Vagina (tissue), 2 donors: Measurements from ENCODE around the gene ZW10.

ENCODE experiments used
- CTCF ChIP-seq, 3 experiments: fragments of 450-650 bp in 2 of 3; fragments of 200-600 bp in 1 of 3; sonication (generic) in 1 of 3; IDR thresholded peaks; one replicate each; pipeline ENCODE4 v1.5.1; 2017 to 2019; ENCODE audit warnings: antibody characterized with exemption in 3 of 3, mild to moderate bottlenecking in 2 of 3, moderate library complexity in 2 of 3
- POLR2A ChIP-seq, 2 donors: fragments of 450-650 bp; IDR thresholded peaks; one replicate each; pipeline ENCODE4 v1.6.1; 2017; ENCODE audit warnings: antibody characterized with exemption in 2 of 2, mild to moderate bottlenecking in 2 of 2, moderate library complexity in 2 of 2

GRCh38 chr11:113685654-113686359, 87.7 kb downstream of the ZW10 start:
- TF ChIP-seq CTCF (IDR thresholded peaks at IDR 0.05) (no peak), POLR2A (IDR thresholded peaks at IDR 0.05) (no peak)
